Ovary (tissue), 3 donors: ENCODE measurements around the gene ASPHD1.

Experiments
- EP300 ChIP-seq: sonication (generic); formaldehyde crosslinking; IDR thresholded peaks from one replicate; pipeline ENCODE4 v1.6.1; 2017; ENCODE audit warnings: antibody characterized with exemption
- POLR2A ChIP-seq: fragments of 450-650 bp; IDR thresholded peaks from one replicate; pipeline ENCODE4 v1.6.1; 2017; ENCODE audit warnings: antibody characterized with exemption, mild to moderate bottlenecking, moderate library complexity
- TF ChIP-seq, protein P1 (sequence below), 3 donors: fragments of 450-650 bp in 2 of 3; fragments of 200-600 bp in 1 of 3; IDR thresholded peaks; one replicate each; pipeline versions ENCODE4 v1.5.1 to v1.8.0; 2016 to 2022; ENCODE audit warnings: antibody characterized with exemption in 3 of 3, mild to moderate bottlenecking in 1 of 3
- donor health status: DM: no; HTN: no; CAD: no.

DNA sequence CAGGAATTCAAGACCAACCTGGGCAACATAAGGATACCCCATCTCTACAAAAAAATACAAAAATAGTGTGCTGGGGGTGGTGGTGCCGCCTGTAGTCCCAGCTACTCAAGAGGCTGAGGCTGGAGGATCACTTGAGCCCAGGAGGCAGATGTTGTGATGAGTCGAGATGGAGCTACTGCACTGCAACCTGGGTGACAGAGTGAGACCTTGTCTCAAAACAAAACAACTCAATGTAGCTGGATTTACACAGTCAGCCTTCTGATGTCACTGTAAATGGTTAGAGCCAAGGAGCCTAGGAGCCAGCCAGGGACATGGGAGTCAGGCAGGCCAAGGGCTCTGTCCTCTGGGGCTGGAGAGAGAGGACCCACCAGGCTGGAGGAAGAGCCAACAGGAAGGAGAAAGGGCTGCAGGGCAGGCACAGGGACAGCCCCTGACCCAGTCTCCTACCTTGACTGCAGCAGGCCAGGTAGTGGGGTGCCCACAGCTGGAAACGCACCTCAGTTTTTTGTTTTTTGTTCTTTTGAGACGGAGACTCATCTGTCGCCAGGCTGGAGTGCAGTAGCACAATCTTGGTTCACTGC lies 45.7 kb upstream of the ASPHD1 start:
- TF ChIP-seq, protein P1, sequence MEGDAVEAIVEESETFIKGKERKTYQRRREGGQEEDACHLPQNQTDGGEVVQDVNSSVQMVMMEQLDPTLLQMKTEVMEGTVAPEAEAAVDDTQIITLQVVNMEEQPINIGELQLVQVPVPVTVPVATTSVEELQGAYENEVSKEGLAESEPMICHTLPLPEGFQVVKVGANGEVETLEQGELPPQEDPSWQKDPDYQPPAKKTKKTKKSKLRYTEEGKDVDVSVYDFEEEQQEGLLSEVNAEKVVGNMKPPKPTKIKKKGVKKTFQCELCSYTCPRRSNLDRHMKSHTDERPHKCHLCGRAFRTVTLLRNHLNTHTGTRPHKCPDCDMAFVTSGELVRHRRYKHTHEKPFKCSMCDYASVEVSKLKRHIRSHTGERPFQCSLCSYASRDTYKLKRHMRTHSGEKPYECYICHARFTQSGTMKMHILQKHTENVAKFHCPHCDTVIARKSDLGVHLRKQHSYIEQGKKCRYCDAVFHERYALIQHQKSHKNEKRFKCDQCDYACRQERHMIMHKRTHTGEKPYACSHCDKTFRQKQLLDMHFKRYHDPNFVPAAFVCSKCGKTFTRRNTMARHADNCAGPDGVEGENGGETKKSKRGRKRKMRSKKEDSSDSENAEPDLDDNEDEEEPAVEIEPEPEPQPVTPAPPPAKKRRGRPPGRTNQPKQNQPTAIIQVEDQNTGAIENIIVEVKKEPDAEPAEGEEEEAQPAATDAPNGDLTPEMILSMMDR (IDR thresholded peaks at IDR 0.05): no peak
- TF ChIP-seq POLR2A (no peak), EP300 (no peak)
